Aorta (tissue), 5 donors: Measurements from ENCODE around the gene ISLR. TPM values are rescaled to one million over a fixed set of nuclear protein-coding genes. Genes with fewer than 3 reads are reported as not detected.

Source experiments
- ATAC-seq: fragments of 200-7000 bp; cut with Tn5 transposase; one replicate; pipeline ENCODE4 v1.9.1; 2022; ENCODE audit warnings: moderate library complexity; ENCODE audit not compliant: low FRiP score
- DNase-seq, 2 donors: peaks; one replicate each; pipeline ENCODE4 v3.0.0-alpha.2; 2020
- H3K27ac ChIP-seq, 2 donors: one replicate each; pipeline ENCODE4 v1.5.1; 2013; ENCODE audit warnings: low read length in 2 of 2, mild to moderate bottlenecking in 2 of 2, moderate library complexity in 2 of 2, control low read depth in 1 of 2, inconsistent platforms in 1 of 2, low read depth in 1 of 2
- H3K27me3 ChIP-seq, 2 donors: one replicate each; pipeline ENCODE4 v1.6.1; 2013; ENCODE audit warnings: control low read depth in 1 of 2, low read length in 1 of 2, mild to moderate bottlenecking in 1 of 2, moderate library complexity in 1 of 2; ENCODE audit not compliant: insufficient read depth in 2 of 2, control insufficient read depth in 1 of 2
- H3K36me3 ChIP-seq, 2 donors: one replicate each; pipeline ENCODE4 v1.6.1; 2013; ENCODE audit warnings: control low read depth in 1 of 2, low read length in 1 of 2, mild to moderate bottlenecking in 1 of 2; ENCODE audit not compliant: insufficient read depth in 2 of 2, control insufficient read depth in 1 of 2
- H3K4me1 ChIP-seq, 2 donors: one replicate each; pipeline ENCODE4 v1.6.1; 2013; ENCODE audit warnings: low read length in 2 of 2, control low read depth in 1 of 2, mild to moderate bottlenecking in 1 of 2, moderate library complexity in 1 of 2; ENCODE audit not compliant: insufficient read depth in 2 of 2, control insufficient read depth in 1 of 2
- H3K4me3 ChIP-seq, 2 donors: one replicate each; pipeline ENCODE4 v1.5.1; 2013; ENCODE audit warnings: low read length in 2 of 2, control low read depth in 1 of 2, mild to moderate bottlenecking in 1 of 2
- H3K9me3 ChIP-seq: one replicate; pipeline ENCODE4 v1.6.1; 2013; ENCODE audit warnings: mild to moderate bottlenecking, low read length; ENCODE audit not compliant: control insufficient read depth
- WGBS, 2 donors: extraction: QIAGEN DNeasy Blood & Tissue Kit; methylation state at CpG; one replicate each; pipeline ENCODE4 v1.1.7; 2013; 5-methylcytosine and 5-hydroxymethylcytosine counted together
- intact Hi-C, 2 donors: fragments of 100-400 bp; cut with DNase I; formaldehyde crosslinking; loops; one replicate each; pipeline versions ENCODE4 v1.14.2 to v1.15.0; 2022
- polyA plus RNA-seq, 2 donors: library from polyadenylated mRNA; stranded (reverse); fragments of 200-250 nt; gene quantifications; one replicate each; pipeline ENCODE4 v1.2.3, GENCODE V29; 2013
- total RNA-seq, 2 donors: library from RNA; stranded (reverse); fragmentation: NEBNext Ultra II Directional; extraction: Animal tissue kit (Norgen Biotek cat#: 25700); gene quantifications; one replicate each; pipeline ENCODE4 v1.2.1, GENCODE V29; 2021
- donor health status: healthy with polysubstance abuse.
- donor health status: Bipolar disorder and iron deficiency.
- donor health status: DM: no; HTN: no; CAD: no.
- donor health status: DM: no; HTN: no; CAD: no.
- donor health status: DM: yes; HTN: yes; CAD: no.

ISLR gene
- total and polyA plus RNA-seq, 4 donors: 24.8 to 111 (median 82.2) TPM

DNA sequence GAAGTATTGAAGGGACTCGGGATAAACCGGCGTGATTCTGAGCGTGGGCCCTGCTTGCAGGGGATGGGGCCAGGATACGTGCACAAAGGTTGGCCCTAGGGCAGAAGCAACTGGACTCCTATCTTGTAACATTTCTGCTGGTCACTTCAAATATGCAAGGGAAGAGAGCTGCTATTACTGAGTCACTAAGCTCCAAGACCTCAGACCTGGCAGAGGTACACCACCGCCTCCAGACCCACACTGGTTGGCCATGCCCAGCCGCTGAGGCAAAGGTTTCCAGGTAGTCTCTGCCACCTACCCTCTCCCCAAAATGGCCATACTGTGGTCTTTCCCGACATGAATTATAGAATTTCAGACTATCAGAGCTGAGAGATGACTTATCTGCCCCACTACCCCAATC lies 42.4 kb downstream of the ISLR start:
- WGBS, 2 donors: 92 to 93% methylated on average over 8 of the region's 8 CpGs
- H3K36me3 ChIP-seq: no peaks in the 10 kb centered on the region

DNA sequence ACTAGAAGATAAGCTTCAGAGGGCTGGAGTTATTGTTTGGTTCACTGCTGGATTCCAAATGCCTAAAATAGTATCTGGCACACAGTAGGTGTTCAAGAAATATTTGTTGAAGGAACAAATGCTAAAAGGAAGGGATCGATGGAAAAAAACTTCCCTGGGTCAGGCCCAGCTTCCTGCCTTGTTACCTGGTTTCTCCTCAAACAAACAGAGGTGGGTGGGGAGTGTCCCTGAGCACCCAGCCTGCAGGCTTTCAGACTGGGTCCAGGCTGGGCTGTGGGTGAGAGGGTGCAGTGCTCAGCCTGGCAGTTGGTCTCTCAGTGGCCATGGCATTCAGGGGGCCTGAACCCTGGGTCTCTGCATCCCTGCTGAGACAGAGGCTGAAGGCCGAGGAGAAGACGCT lies 43.4 kb downstream of the ISLR start:
- H3K36me3 ChIP-seq: no peaks in the 10 kb centered on the region
- ATAC-seq: no peak
- no peaks in the 10 kb centered on the region for H3K9me3 ChIP-seq
- DNase-seq: no peak
- H3K27ac ChIP-seq: no peak overlapping the region
- intact Hi-C loops: no loop called here
- no peaks in the 10 kb centered on the region for H3K4me1 ChIP-seq
- H3K4me3 ChIP-seq: no peak overlapping the region
- H3K27me3 ChIP-seq: no peaks in the 10 kb centered on the region
- 75 to 76% methylated on average over 3 of the region's 3 CpGs for WGBS, 2 donors

More for the DNA sequence above, 42.4 kb downstream of the ISLR start:
- ATAC-seq (no peak), DNase-seq (no peak)
- no peak overlapping the region for H3K4me3 ChIP-seq
- no peaks in the 10 kb centered on the region for H3K4me1 ChIP-seq
- H3K27ac ChIP-seq: no peak overlapping the region
- H3K9me3 ChIP-seq: no peaks in the 10 kb centered on the region
- intact Hi-C loops: no loop called here
- H3K27me3 ChIP-seq: no peaks in the 10 kb centered on the region

DNA sequence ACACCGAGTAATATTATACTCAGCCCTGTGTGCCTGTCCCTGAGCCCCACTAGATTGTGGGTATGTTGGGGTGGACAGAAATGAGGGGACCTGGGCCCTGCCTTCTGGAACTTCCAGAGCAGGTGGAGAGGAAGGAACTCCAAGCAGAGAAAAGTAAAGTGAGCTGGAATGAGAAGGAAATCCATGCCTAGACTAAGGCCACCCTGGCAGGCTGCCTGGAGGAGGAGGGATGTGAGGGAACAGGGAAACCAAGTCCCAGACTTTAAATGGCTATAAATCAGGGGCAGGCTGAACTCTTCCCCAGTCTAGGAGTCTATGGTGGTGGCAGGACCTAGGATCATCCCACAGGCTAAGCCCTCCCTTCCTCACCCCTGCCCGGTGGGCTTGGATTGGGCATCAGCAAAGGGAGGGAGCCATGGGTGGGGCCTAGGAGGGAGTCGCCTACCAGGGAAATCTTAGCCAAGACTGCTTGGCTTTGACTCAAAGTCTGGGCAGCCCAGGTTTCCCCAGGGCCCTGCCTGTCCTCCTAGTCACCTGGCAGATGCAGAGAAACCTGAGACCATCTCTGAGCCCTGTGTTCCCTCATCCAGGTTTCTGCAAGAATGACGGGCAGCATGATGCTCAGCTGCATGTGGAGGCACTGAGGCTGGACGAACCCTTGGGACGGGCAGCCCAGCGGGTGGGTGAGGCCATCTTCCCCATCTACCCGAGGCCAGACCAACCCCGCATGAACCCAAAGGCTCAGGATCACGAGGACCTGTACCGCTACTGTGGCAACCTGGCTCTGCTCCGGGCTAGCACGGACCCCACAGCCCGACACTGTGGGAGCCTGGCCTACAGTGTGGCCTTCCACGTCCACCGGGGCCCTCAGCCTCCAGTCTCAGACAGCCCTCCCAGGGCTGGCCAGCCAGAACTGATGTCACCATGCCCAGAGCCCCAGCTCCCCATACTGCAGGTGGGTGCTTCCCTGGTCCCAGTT lies 44.7 kb downstream of the ISLR start:
- no peaks in the 10 kb centered on the region for H3K4me1 ChIP-seq
- intact Hi-C loops: no loop called here
- no peak for ATAC-seq
- H3K27ac ChIP-seq: no peak overlapping the region
- H3K27me3 ChIP-seq: no peaks in the 10 kb centered on the region
- DNase-seq: no peak
- no peaks in the 10 kb centered on the region for H3K36me3 ChIP-seq
- H3K4me3 ChIP-seq: no peak overlapping the region
- H3K9me3 ChIP-seq: no peaks in the 10 kb centered on the region
- WGBS, 2 donors: 92 to 93% methylated on average over 16 of the region's 16 CpGs

DNA sequence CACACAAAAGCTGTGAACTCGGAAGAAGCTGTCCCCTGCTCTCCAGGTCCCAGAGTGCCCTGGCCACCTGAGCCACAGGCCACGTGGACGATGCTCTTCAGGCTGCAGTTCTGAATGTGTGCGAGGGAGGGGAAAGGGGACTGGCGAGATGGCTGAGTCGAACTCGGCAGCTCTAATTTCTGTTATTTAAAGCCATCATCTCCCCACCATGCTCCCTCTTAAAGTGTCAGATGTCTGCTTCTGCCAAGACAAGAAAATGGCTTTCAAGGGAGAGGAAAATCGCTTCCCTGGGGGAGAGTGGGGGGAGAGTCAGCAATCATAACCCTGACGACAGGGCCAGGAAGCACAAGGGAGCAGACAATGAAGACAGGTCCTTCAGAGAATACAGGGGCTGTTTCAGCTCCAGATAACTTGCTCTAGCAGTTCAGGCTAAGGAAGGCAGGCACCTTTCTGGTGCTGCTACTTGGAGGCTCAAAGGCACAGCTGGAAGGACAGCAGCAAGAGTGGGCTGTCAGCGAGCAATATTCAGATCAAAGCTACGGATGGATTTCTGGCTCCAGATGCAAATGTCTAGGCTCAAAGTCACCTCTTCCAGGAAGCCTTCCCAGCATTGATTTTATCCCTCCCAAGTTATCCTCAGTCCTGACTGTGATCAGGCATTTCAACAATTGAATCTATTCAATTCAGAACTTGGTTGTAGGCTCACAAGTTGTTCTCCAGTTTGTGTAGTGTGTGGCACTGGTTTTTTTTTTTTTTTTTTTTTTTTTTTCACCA lies 47.2 kb downstream of the ISLR start:
- Histone ChIP-seq H3K27ac (no peak overlapping the region), H3K27me3 (no peaks in the 10 kb centered on the region), H3K36me3 (no peaks in the 10 kb centered on the region), H3K4me1 (no peaks in the 10 kb centered on the region), H3K4me3 (no peak overlapping the region), H3K9me3 (no peaks in the 10 kb centered on the region)
- ATAC-seq (no peak), DNase-seq (no peak)
- intact Hi-C loops: no loop called here
- WGBS, 2 donors: 81 to 84% methylated on average over 11 of the region's 11 CpGs

GRCh38 chr15:74221399-74222239 lies 48.1 kb downstream of the ISLR start:
- Histone ChIP-seq H3K4me3 (no peak overlapping the region), H3K36me3 (no peaks in the 10 kb centered on the region), H3K4me1 (no peaks in the 10 kb centered on the region), H3K27ac (no peak overlapping the region), H3K9me3 (no peaks in the 10 kb centered on the region), H3K27me3 (no peaks in the 10 kb centered on the region)
- ATAC-seq (no peak), DNase-seq (no peak)
- intact Hi-C loops: no loop called here
- 59 to 71% methylated on average over 12 of the region's 12 CpGs for WGBS, 2 donors

DNA sequence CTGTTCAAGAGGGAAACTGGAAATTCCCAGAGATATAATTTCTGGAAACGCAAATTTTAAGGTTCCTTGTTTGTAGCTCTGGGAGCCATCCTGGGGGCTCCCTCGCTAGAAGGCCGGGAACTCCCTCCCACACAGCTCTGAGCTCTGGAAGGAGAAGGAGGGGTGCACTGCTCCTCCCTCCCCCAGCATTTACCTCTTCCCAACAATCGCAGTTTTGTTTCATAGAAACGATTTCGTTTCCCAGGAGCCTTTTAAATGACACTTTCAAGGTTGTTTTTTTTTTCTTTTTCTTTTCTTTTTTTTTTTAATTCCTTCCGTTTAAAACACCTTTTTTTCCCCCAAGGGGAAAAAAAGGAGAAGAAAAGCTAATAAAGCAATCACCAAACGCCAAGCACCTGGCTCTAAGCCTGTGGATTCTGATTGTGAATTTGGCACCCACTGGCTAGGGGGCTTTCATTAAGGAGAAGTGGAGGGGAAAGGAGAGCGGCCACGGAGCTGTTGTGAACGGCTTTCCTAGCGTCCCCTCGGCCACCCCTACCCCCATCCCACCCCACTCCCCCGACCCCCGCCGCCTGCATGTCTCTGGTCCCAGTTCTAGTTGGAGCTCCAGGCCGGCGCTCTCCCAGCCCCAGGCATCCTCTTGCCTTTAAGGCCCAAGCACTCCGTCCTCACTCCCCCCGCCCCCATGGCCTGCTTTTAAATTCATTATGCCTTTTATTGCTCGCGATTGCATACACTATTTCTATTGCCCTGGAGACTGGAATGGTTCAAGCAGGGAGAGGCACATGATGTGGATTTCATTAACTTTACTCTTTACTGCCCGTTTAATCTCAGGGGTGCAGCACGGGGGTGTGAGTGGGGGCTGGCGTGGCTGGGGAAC lies 49.0 kb downstream of the ISLR start:
- no peaks in the 10 kb centered on the region for H3K9me3 ChIP-seq
- H3K36me3 ChIP-seq: no peaks in the 10 kb centered on the region
- H3K4me3 ChIP-seq: no peak overlapping the region
- ATAC-seq (no peak), DNase-seq (no peak)
- H3K27me3 ChIP-seq: no peaks in the 10 kb centered on the region
- no peaks in the 10 kb centered on the region for H3K4me1 ChIP-seq
- WGBS, 2 donors: 61 to 69% methylated on average over 25 of the region's 25 CpGs
- H3K27ac ChIP-seq: no peak overlapping the region
- intact Hi-C loops: no loop called here

DNA sequence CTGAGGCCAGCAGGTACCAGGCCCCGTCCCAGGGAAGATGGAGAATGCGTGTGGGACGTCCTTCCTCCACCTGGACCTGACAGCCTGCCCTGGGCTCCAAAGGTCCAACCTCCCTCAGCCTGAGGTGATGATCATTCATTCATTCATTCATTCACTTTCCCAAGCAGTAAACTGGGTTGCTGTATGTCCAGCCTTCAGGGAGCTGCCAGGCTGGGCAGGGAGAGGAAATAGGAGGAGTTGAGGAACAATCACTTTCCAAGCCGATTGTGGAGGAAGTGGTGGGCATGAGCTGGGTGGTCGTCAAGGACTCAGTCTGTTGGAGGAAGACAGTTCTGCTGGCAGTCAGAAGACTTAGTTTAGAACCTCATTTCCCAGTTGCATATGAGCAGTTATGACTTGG lies 52.4 kb downstream of the ISLR start:
- no peak overlapping the region for H3K27ac ChIP-seq
- ATAC-seq (no peak), DNase-seq (no peak)
- 85 to 87% methylated on average over 5 of the region's 5 CpGs for WGBS, 2 donors
- no peaks in the 10 kb centered on the region for H3K4me1 ChIP-seq
- H3K9me3 ChIP-seq: no peaks in the 10 kb centered on the region
- intact Hi-C loops: no loop called here
- no peaks in the 10 kb centered on the region for H3K27me3 ChIP-seq
- no peak overlapping the region for H3K4me3 ChIP-seq
- H3K36me3 ChIP-seq: no peaks in the 10 kb centered on the region
